ENCODE data around the gene STK25. TPM values are rescaled to one million over a fixed set of nuclear protein-coding genes. Genes with fewer than 3 reads are reported as not detected.

Gene STK25
- total RNA-seq, 1 donor from 2014 or later = 256 TPM

GRCh38 chr2:241481687-241482086 is 26.7 kb downstream of the STK25 start:
- no peak for DNase-seq (ENCODE audit: low read depth)
- TF ChIP-seq CTCF (conservative IDR thresholded peaks at IDR 0.05; ENCODE audit: low read depth, low read length) = no peak

DNA sequence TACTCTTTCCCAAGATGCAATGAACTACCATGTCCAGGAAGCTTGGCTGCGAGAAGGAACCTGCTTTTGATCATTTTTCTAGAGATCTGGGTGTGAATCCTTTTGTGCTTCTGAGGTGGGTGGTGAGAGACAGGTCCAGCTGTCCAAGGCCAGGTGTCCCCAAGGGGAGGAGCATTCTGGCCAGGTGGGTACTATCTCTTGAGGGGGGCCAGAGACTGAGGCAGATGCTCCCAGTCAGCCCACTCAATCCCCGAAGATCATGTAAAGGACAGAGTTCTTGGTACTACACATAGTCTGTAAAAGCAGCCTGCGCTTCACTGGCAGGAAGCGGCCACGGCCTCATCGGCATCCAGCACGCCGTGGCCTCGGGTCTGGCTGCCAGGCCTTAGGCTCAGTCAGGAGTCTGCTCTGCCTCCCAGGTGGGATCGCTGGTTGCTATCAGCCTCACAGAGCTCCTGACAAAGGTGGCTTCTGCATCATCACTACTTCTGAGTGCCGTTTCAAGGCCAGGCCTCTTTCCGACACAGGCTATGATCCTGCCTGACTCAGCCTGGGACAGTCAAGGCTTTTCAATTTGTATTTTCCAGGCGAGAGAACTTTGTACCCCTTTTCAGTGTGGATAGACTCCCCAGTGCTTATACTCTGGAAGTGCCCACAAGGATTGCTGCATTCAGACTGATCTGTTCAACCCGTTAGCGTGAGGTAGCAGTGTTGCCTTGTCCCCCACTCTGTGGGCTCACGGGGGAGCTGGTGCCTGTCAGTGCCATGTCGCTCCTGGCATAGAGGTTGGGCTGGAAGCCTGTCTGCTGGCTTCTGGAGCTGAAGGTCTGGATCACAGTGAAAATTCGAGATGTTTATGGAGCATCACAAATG is 29.1 kb downstream of the STK25 start:
- no peak overlapping the region for H3K4me3 ChIP-seq (ENCODE audit: low read depth, low read length)
- DNase-seq (ENCODE audit: low read depth) = no peak
- TF ChIP-seq CTCF (conservative IDR thresholded peaks at IDR 0.05; ENCODE audit: low read depth, low read length) = no peak

More at GRCh38 chr2:241481687-241482086, 26.7 kb downstream of the STK25 start:
- H3K4me3 ChIP-seq (ENCODE audit: low read depth, low read length) = no peak overlapping the region

DNA sequence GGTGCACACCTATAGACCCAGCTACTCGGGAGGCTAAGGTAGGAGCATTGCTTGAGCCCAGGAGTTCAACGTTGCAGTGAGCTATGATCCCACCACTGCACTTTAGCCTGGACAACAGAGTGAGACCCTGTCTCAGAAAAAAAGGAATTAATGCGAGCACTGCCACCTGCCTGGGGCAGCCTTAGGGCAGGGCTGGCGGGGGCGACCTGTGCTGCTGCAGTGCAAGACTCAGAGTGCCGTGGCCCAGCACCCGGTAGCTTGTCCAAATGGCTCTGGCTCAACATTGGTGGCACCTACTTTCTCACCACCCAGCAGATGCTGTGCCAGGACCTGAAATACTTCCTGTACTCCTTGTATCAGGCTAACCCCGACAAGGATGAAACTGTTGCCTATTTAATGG is 30.2 kb downstream of the STK25 start:
- TF ChIP-seq CTCF (conservative IDR thresholded peaks at IDR 0.05; ENCODE audit: low read depth, low read length) = no peak
- DNase-seq (ENCODE audit: low read depth) = no peak
- no peak overlapping the region for H3K4me3 ChIP-seq (ENCODE audit: low read depth, low read length)

- no peak for TF ChIP-seq CTCF (conservative IDR thresholded peaks at IDR 0.05; ENCODE audit: low read depth, low read length)
- no peak overlapping the region for H3K4me3 ChIP-seq (ENCODE audit: low read depth, low read length)
- no peak for DNase-seq (ENCODE audit: low read depth)
Measured at GRCh38 chr2:241475267-241475666, 33.1 kb downstream of the STK25 start.

DNA sequence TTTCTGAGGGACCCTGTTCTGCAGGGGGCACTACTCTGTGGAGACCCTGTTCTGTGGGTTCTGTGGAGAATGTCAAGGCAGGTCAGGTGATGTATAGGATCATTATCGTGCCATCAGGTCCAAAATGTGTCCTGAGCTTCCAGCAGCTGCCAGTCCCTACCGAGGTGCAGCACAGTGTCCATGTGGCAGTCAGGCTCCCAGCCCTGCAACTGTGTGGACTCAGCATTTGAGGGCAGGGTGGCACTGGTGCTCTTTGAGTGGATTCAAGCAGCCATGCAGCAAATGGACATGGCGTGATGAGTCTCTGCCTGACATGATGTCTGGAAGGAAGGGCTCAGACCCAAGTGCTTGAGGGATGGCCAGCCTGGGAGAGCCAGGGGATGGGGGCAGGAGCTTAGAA is 35.0 kb downstream of the STK25 start:
- no peak for TF ChIP-seq CTCF (conservative IDR thresholded peaks at IDR 0.05; ENCODE audit: low read depth, low read length)
- no peak for DNase-seq (ENCODE audit: low read depth)
- no peak overlapping the region for H3K4me3 ChIP-seq (ENCODE audit: low read depth, low read length)

GRCh38 chr2:241469746-241470145 is 38.6 kb downstream of the STK25 start:
- TF ChIP-seq CTCF (conservative IDR thresholded peaks at IDR 0.05; ENCODE audit: low read depth, low read length) = no peak
- H3K4me3 ChIP-seq (ENCODE audit: low read depth, low read length) = no peak overlapping the region
- DNase-seq (ENCODE audit: low read depth) = no peak

GRCh38 chr2:241468476-241468781 is 40.0 kb downstream of the STK25 start:
- no peak overlapping the region for H3K4me3 ChIP-seq (ENCODE audit: low read depth, low read length)
- TF ChIP-seq CTCF (conservative IDR thresholded peaks at IDR 0.05; ENCODE audit: low read depth, low read length) = no peak
- DNase-seq (ENCODE audit: low read depth) = no peak
